ENCODE data around the gene AHRR. TPM values are rescaled to one million over a fixed set of nuclear protein-coding genes. Genes with fewer than 3 reads are reported as not detected.

The AHRR gene
- total RNA-seq, 1 donor from 2014 or later, result 1.4 TPM

DNA sequence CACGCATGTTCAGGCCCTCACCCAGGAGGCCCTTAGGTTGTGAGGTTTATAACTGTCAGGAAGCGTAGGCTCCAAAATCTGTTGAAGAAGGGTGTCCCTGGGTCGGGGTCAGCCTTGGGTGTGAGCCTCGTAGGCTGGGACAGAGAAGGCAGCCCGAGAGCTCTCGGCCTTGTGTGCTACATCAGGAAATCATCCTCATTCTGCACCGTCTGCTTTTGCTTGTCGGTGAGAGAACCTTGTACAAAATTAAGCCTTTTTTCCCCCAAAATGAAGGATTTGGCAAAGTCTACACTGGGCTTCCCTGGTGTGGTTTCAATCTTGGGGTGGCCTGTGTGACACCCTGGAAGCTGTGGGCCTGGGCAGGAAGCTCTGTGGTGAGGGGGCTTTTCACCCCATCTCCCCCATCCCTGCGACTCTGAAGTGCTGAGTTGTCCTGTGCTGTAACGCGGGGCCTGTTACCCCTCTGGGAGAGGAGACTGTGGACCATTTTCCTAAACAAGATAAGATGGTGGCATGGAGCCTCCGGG is 55.3 kb downstream of the AHRR start:
- DNase-seq, result no peak
- intact Hi-C loops (cut with micrococcal nuclease), result no loop called here
- TF ChIP-seq, protein P1, sequence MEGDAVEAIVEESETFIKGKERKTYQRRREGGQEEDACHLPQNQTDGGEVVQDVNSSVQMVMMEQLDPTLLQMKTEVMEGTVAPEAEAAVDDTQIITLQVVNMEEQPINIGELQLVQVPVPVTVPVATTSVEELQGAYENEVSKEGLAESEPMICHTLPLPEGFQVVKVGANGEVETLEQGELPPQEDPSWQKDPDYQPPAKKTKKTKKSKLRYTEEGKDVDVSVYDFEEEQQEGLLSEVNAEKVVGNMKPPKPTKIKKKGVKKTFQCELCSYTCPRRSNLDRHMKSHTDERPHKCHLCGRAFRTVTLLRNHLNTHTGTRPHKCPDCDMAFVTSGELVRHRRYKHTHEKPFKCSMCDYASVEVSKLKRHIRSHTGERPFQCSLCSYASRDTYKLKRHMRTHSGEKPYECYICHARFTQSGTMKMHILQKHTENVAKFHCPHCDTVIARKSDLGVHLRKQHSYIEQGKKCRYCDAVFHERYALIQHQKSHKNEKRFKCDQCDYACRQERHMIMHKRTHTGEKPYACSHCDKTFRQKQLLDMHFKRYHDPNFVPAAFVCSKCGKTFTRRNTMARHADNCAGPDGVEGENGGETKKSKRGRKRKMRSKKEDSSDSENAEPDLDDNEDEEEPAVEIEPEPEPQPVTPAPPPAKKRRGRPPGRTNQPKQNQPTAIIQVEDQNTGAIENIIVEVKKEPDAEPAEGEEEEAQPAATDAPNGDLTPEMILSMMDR (IDR thresholded peaks at IDR 0.05; ENCODE audit: borderline replicate concordance), result no peak
- Histone ChIP-seq H3K36me3 (no peaks in the 10 kb centered on the region), H3K4me3 (no peak overlapping the region), H3K27me3 (ENCODE audit: low read depth) (peaks cover 25% of the 10 kb centered on the region), H3K27ac (replicated peaks) (no peak overlapping the region), H3K4me1 (peaks cover 24% of the 10 kb centered on the region), H3K9me3 (replicated peaks) (peaks cover 22% of the 10 kb centered on the region)

DNA sequence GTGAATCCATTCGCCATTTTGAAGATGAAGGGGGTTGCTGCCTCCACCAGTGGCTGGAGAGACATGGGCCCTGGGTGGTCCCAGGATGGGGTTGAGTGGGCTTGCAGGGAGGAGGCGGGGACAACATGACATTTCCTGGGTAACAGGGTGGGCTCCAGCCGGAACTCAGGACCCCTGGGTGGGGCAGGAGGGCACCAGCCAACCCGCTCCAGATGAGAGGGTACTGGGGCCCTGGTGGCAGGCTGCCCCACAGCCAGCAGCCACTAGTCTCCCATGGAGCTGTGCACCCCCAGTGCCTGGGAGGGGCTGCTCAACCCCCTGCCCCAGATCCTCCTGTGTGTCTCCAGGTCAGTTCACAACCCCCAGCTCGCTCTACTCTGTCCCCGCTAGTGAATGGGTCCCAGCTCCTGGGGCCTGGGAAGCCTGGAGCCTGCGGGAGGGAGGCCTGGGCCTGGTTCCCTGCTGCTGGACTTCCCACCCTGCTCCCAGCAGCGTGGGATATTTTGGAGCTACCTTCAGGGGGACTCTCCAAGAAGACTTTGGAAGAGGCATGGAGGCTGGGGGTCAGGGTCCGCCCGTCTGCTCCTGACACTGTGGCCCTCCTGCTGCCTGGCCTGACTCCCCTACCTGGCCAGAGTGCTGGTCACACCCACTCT is 55.9 kb downstream of the AHRR start:
- no peak for DNase-seq
- TF ChIP-seq, protein P1 (IDR thresholded peaks at IDR 0.05; ENCODE audit: borderline replicate concordance), result no peak

DNA sequence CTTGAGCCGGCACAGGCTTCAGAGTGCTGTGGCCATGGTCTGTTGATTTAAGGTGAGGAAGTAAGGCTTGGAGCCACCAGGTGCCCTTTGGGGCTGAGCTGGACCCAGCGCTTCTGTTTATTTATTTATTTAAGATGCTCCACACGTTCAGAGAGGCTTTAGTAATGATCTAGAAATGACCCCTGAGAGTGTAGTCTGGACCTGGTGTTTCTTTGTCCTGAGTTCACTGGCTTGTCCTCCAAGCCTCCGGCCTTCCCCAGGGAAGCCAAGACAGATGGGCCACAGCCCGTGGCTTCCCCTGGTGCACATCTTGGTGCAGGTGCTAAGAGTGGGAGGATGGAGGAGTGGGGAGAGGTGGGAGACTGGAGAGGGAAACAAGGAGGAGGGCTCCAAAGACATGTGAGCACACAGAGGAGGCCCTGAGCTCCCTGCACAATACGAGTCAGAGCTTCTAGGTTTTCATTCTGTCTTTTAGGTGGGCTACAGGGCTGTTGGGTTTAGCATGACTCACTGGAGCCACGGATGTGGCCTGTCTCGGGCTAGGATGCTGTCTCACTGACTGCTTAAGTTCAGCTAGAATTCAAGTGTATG is 56.9 kb downstream of the AHRR start:
- no peak for DNase-seq
- intact Hi-C loops (cut with micrococcal nuclease), result no loop called here
- Histone ChIP-seq H3K4me3 (no peak overlapping the region), H3K4me1 (peaks cover 11% of the 10 kb centered on the region), H3K36me3 (no peaks in the 10 kb centered on the region), H3K9me3 (replicated peaks) (peaks cover 37% of the 10 kb centered on the region), H3K27ac (replicated peaks) (no peak overlapping the region), H3K27me3 (ENCODE audit: low read depth) (peaks cover 25% of the 10 kb centered on the region)
- TF ChIP-seq, protein P1 (IDR thresholded peaks at IDR 0.05; ENCODE audit: borderline replicate concordance), result no peak

More for the DNA sequence above, 55.9 kb downstream of the AHRR start:
- H3K4me3 ChIP-seq, result no peak overlapping the region
- intact Hi-C loops (cut with micrococcal nuclease), result no loop called here
- no peaks in the 10 kb centered on the region for H3K36me3 ChIP-seq
- peaks cover 19% of the 10 kb centered on the region for H3K4me1 ChIP-seq
- H3K9me3 ChIP-seq (replicated peaks), result peaks cover 28% of the 10 kb centered on the region
- peaks cover 25% of the 10 kb centered on the region for H3K27me3 ChIP-seq (ENCODE audit: low read depth)
- H3K27ac ChIP-seq (replicated peaks), result no peak overlapping the region

DNA sequence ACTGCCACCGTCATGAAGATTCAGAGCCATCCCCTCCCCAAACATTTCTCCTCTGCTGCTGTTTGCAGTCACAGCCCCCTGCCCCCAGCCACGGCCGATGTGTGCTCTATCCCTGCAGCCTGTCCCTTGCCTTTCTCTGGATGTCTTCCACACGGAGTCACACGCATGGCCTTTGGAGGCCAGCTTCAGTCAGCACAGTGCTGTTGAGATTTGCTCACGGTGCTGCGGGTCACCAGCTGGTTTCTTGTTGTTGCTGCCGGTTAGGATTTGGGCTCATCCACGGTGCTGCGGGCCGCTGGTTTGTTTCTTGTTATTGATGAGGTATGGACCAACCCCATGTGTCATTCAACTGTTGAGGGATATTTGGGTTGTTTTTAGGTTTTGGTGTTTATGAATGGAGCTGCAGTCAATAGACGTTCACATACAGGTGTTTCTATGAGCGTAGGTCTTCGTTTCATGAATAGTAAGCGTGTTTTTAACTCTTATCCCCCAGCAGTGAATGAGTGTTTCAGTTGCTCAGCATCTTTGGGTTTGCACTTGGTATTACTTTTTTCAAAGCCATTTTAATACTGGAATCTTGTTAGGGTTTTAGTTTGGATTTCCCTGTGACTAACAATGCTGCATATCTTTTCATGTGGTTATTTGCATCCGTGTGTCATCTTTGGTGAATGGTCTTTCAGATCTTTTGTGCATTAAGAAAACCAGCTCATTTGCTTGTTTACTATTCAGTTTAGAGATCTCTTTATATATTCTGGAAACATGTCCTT is 57.6 kb downstream of the AHRR start:
- intact Hi-C loops (cut with micrococcal nuclease), result no loop called here
- no peak for DNase-seq
- TF ChIP-seq, protein P1 (IDR thresholded peaks at IDR 0.05; ENCODE audit: borderline replicate concordance), result no peak

DNA sequence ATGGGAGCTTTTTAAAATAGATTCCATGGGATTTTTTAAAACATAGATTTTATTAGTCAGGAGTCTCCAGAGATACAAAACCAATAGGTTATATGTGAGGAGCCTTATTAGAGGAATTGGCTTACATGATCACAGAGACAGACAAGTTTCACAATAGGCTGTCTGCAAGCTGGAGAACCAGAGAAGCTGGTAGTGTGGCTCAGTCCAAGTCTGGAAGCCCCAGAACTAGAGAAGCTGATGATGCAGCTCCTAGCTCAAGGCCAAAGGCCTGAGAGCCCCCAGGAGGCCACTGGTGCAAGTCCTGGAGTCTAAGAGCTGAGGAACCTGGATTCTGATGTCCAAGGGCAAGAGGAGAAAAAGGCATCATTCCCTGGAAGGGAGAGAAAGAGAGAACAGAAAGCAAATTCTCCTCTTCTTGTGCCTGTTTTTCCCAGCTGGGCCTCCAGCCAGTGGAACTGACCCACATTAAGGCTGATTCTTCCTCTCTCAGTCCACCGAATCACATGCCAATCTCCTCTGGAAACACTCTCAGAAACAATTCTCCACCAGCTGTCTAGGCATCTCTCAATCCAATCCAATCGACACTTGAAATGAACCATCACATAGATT is 59.3 kb downstream of the AHRR start:
- Histone ChIP-seq H3K9me3 (replicated peaks) (peaks cover 48% of the 10 kb centered on the region), H3K36me3 (peaks cover 7% of the 10 kb centered on the region), H3K27me3 (ENCODE audit: low read depth) (peaks cover 2% of the 10 kb centered on the region), H3K27ac (replicated peaks) (no peak overlapping the region), H3K4me1 (no peaks in the 10 kb centered on the region), H3K4me3 (no peak overlapping the region)
- TF ChIP-seq, protein P1 (IDR thresholded peaks at IDR 0.05; ENCODE audit: borderline replicate concordance), result no peak
- DNase-seq, result no peak
- intact Hi-C loops (cut with micrococcal nuclease), result no loop called here

More for the DNA sequence above, 57.6 kb downstream of the AHRR start:
- Histone ChIP-seq H3K4me3 (no peak overlapping the region), H3K36me3 (no peaks in the 10 kb centered on the region), H3K27me3 (ENCODE audit: low read depth) (peaks cover 18% of the 10 kb centered on the region), H3K27ac (replicated peaks) (no peak overlapping the region), H3K9me3 (replicated peaks) (peaks cover 37% of the 10 kb centered on the region), H3K4me1 (peaks cover 6% of the 10 kb centered on the region)
